Measurements from ENCODE around the gene MYO1F. TPM values are rescaled to one million over a fixed set of nuclear protein-coding genes. Genes with fewer than 3 reads are reported as not detected.

MYO1F gene
- total and polyA plus RNA-seq, 10 of the 15 experiments (the other 5 are each of a cell fraction or from before 2014, with no cell fraction given) = 3.5 to 49.4 (median 31.3) TPM

DNA sequence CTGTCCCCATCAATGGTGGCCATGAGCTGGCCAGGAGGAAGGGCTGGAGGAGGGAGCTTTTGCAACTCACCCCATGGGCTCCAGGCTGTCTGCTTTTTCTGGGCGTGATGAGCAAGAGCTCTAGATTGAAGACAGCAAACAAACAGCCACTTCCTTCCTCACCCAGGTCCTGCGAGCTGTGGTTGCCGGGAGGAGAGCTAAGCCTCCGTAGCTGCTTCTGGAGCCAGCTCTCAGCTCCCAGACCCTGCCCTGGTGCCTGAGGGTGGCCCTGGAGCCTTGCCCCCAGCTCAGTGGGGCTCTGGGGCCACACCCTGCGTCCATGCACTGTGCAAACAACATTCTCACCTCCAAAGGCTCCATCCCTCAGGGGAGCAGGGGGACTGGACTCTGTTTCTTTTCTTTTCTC lies 6.2 kb downstream of the MYO1F start (continued):
- TF ChIP-seq ZNF592 (IDR thresholded peaks at IDR 0.05) (no peak), SPI1 (IDR thresholded peaks at IDR 0.05; ENCODE audit: borderline replicate concordance, insufficient read depth, low read depth, low read length) (peak; percentile 70; the same call in 1 of the 2 replicates), ZBED1 (IDR thresholded peaks at IDR 0.05; ENCODE audit: borderline replicate concordance) (no peak), NR2C1 (IDR thresholded peaks at IDR 0.05) (no peak), RUNX3 (IDR thresholded peaks at IDR 0.05; ENCODE audit: low read length) (peak; percentile 41; the same call in 1 of the 2 replicates)

DNA sequence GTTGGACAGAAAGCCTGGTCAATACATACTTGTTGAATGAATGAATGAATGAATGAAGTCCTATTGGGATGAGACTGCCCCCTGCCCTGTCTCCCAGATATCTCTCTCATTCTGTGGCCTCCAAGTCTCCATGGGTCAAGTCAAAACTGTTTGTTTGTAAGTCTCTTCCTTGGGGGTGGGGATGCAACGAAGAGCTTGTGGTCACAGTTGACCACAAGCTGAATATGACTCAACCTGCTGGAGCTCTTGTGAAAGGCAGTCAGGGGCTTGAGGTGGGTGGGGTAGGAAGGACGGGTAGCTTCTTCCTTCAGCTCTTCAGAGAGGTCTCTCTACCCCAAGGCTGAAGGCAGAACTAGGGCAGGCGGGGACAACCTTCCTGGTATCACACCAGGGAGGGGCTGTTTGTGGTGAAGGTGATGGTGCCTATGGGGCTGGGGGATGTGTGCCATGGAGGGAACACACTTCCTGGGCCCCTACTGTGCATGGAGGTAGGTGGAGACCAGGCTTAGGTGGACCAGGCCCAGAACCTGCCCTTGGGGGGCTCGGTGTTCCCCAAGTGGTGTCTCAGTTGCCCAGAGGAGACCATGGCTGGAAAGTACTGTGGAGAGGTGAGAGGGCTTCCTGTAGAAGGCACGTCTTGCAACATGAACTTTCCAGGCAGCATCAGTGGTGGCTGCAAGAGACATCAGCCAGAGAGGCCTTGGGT lies 8.0 kb downstream of the MYO1F start:
- SMC1A ChIA-PET (ENCODE audit: uncharacterized antibody, unreplicated experiment) = interaction anchor here (0.9 to 1.0 kb wide), 3 partner anchors 9 to 55 kb away, joined by 3 to 7 read pairs (median 5); partner anchors contain the start of genes MYO1F and ZNF414
- no peaks in the 10 kb centered on the region; the same call in 2 of the 3 replicates for H3K9me3 ChIP-seq (replicated peaks; ENCODE audit: control insufficient read depth, insufficient read depth, low read length)
- H3K9ac ChIP-seq (ENCODE audit: control insufficient read depth, insufficient read depth, low read length) = no peak overlapping the region
- BruUV-seq (replicated peaks) = no TSS peak
- 3% methylated on average over 5 of the region's 5 CpGs for WGBS (ENCODE audit: insufficient coverage, insufficient replicate concordance, low lambda C conversion rate, missing lambda C conversion rate)
- no peak overlapping the region for H3K4me3 ChIP-seq
- POLR2A ChIA-PET = interaction anchor here (0.5 kb wide), 1 partner anchor 200 kb away, joined by 3 read pairs; no protein-coding TSS in a partner anchor
- no peaks in the 10 kb centered on the region for H4K20me1 ChIP-seq (ENCODE audit: control insufficient read depth, insufficient read depth)
- no peaks in the 10 kb centered on the region for H3K36me3 ChIP-seq (ENCODE audit: control insufficient read depth in 2 of 2, insufficient read depth in 2 of 2, low read length in 1 of 2)
- no peak overlapping the region for H2AFZ ChIP-seq (ENCODE audit: control insufficient read depth, low read depth, low read length)
- intact Hi-C loops (cut with micrococcal nuclease; ENCODE audit: unreplicated experiment) (no loop called here), in situ Hi-C loops (cut with MboI) (no loop called here)
- CTCF ChIA-PET = interaction anchor here (1.7 to 3.6 kb wide), 2 partner anchors 10 to 156 kb away, joined by 6 to 43 read pairs; partner anchors contain the start of genes MARCHF2 and MYO1F
- ATAC-seq = peak; percentile 95
- RAD21 ChIA-PET (ENCODE audit: unreplicated experiment) = interaction anchor here (0.9 to 1.0 kb wide), 3 partner anchors 8 to 55 kb away, joined by 4 to 9 read pairs (median 5); partner anchors contain the start of genes MYO1F and ZNF414
- H3K4me2 ChIP-seq (ENCODE audit: control insufficient read depth, insufficient read depth) = peak overlapping the region; percentile 36
- H3K27me3 ChIP-seq (replicated peaks in 1 of 2; ENCODE audit: control insufficient read depth in 2 of 2, insufficient read depth in 2 of 2, low read length in 1 of 2) = no peaks in the 10 kb centered on the region
- H3K79me2 ChIP-seq (ENCODE audit: control insufficient read depth, insufficient read depth, low read length) = no peaks in the 10 kb centered on the region
- peak; percentile 94 for FAIRE-seq
- DNase-seq (ENCODE audit: low read depth, low spot score) = peak; percentile 63
- peaks cover 27% of the 10 kb centered on the region for H3K4me1 ChIP-seq (ENCODE audit: control insufficient read depth, insufficient read depth, low read length)
- H3K27ac ChIP-seq (ENCODE audit: control insufficient read depth, insufficient read depth) = peak overlapping the region; percentile 50
- TF ChIP-seq CREM (IDR thresholded peaks at IDR 0.05; ENCODE audit: low read depth) (peak; percentile 69; the same call in 1 of the 2 replicates), TCF7 (IDR thresholded peaks at IDR 0.05; ENCODE audit: borderline replicate concordance) (no peak), TBL1XR1 (IDR thresholded peaks at IDR 0.05; ENCODE audit: low read depth, low read length) (no peak), POU2F2 (IDR thresholded peaks at IDR 0.05; ENCODE audit: borderline replicate concordance, low read depth, low read length) (peak; percentile 79; the same call in 1 of the 3 replicates), PAX8 (IDR thresholded peaks at IDR 0.05) (no peak), USF1 (IDR thresholded peaks at IDR 0.05; ENCODE audit: borderline replicate concordance, extremely low read length, insufficient read depth, low read depth, low read length) (no peak), MLLT1 (IDR thresholded peaks at IDR 0.05) (peak; percentile 93), MTA3 (IDR thresholded peaks at IDR 0.05; ENCODE audit: borderline replicate concordance, low read length) (no peak), CBFB (IDR thresholded peaks at IDR 0.05; ENCODE audit: low read depth) (peak; percentile 99), WRNIP1 (IDR thresholded peaks at IDR 0.05; ENCODE audit: borderline replicate concordance, low read depth, low read length) (no peak), FOXK2 (IDR thresholded peaks at IDR 0.05) (no peak)
